ENCODE results near the gene MED13L.
"Not testable (repeated sequence)": the region's sequence is repeated elsewhere in the genome, so short reads cannot be mapped to it uniquely, and the experiment has no call there.

Gene MED13L

DNA sequence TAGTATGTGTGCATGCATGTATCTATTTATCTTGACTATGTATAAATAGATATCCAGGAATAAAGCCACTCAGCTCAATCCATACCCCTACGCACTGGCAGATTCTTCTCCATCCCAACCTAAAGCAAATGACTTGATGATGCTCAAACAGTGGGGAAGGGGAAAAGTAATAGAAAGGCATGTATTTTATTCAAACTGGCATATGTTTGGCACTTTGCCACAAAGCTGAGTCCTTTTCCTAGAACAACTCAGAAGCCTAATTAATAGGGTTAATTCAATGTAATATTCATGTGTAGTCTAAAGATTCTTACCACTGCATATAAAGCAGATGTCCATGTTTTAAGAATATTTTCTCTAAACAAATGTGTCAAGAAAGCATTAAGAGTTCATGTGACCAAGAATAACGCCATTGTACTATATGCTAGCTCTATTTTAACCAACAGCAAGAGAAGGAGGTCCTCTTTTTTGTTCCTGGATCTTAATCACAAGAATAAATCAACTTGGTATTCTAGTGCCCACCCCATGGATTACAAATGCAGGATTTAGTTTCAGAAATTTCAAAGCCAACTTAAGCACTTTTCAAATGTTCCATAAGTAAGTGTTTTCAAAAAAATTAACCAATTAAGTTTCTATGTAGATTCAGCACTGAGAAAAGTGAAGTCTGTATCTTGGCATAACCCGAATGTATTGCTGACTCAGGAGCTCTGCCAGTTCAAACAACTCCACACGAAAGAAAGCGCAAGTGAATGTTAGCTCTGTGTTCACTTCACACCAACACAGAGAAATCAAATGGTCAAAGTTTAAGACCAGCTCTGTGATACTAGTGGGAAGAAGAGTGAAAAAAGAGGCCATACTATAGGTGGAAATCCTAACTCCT lies 233.6 kb downstream of the MED13L start:
- DNase-seq: no peak

DNA sequence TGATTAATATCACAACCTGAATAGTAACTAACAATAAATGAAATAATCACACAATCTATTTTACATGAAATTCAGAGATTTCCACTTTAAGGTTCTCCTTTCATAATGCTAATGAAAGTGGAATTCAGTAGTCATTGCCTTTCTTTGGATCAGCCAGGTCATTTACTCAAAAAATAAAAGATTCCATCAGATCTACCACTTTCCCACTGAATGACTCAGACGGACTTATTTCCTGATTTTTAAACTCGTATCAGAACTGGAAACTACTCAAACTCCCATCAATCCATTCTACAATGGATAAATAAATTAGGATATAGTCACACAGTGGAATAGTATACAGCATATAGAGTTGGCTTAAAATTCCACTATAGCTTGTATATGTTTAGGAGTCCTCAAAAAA lies 237.1 kb downstream of the MED13L start:
- no peak for DNase-seq

DNA sequence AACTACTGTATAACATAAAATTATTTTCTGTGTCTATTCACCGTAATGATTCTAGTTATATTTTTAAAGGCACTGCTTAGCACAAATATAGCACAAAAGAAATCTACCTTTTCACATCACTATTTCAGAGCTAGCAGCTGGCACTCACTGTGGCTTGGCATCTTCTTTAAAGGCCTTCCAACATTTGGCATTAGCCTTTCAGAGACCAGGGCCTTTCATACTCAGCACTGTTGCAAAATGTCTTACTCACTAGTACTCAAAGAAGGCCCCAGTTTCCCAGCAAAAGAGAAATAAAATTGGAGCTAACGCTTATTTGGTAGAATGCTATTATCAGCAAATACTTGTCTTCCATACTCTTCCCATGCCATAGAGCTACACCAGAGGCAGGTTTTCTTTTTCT lies 238.4 kb downstream of the MED13L start:
- DNase-seq: no peak

DNA sequence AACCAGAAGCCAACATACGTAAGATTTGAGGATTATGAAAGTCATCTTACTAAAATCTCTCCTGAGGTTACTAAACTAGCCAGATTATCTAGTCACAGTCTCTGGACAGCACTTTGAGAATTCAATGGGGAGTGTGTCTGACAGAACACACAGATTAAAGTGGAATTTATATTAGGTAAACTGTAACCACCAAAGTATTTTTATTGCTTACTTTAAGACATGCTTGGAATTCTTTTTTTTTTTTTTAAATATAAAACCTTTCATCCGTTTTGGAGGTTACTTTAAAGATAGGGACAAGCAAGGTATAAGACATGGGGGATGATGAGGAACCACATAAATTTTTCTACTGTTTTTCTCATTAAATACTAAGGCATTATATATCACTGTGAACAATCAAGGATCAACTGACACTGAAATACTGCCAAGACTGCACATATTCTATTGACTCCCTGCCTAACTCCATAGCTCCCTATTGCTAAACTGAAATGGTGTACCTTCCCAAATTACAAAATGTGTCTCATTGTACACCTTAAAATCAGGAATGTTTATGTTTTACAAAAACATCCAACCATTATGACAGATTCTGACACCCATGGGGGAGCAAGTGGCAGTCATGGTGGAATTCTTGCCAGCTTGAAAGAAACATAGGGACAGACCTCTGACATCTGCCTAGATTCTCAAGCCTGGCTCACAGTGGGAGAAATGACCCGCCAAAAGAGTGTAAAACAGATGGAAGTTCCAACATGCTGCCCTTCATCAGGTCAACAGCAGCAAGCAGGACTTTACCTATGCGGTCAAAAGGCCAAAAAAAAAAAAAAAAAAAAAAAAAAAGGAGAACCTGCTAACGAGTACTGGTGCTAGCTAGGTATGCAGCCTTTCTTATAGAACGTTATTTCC lies 239.3 kb downstream of the MED13L start:
- no peak for DNase-seq

GRCh38 chr12:116033765-116034164 lies 243.7 kb downstream of the MED13L start:
- DNase-seq: no peak

DNA sequence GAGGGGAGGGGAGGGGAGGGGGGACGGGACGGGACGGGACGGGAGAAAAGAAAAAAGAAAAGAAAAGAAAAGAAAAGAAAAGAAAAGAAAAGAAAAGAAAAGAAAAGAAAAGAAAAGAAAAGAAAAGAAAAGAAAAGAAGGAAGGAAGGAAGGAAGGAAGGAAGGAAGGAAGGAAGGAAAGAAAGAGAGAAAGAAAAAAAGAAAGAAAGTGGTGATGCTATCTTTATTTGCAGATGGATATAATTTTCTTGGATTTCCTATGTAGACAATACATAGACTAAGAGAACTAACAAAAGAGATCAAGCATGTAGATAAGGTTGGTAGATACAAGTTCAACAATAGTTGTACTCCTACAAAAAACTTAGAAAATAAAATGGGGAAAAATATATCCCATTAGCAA lies 245.9 kb downstream of the MED13L start:
- not testable (repeated sequence) for DNase-seq

GRCh38 chr12:116028619-116029018 lies 248.9 kb downstream of the MED13L start:
- no peak for DNase-seq

- no peak for DNase-seq
Measured at GRCh38 chr12:116027551-116027821, 250.0 kb downstream of the MED13L start.

DNA sequence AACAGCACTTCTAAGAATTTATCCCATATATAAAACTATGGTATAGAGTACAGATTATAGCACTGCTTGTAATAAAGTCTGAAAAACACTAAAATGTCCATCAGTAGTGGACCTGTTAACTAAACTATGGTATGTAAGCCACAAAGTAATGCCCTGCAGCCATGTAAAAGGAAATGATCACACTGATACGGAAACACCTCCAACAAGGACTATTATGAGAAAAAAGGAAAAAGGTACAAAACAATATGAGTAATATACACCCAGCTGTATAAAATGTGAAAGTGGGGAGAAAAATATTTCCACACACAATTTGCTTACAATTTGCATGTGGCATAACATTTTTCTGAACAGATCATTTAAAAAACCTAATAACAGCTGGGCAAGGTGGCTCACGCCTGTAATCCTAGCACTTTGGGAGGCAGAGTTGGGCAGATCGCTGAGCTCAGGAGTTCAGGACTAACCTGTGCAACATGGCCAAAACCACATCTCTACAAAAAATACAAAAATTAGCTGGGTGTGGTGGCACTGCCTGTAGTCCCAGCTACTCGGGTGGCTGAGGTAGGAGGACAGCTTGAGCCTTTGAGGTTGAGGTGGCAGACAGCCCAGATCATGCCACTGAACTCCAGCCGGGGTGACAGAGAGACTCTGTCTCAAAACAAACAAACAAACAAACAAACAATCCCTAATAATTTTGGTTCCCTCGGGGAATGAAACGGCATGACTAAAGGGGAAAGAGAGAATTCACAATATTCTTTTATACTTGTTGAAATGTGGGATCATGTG lies 250.5 kb downstream of the MED13L start:
- no peak for DNase-seq

- no peak for DNase-seq
Measured at GRCh38 chr12:116026346-116026745, 251.1 kb downstream of the MED13L start.

DNA sequence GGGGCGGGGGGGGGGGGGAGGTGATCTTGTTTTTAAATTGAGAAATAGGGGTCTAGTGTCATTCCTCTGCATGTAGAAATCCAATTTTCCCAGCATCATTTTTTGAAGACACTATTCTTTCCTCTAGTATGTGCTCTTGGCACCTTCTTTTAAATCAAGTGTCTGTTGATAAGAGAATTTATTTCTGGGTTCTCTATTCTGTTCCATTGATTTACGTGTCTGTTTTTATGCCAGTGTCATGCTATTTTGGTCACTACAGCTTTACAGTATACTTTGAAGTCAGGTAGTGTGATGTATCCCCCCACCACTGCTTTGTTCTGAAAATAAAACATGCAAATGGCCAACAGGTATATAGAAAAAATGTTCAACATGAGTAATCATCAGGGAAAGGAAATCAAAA lies 252.7 kb downstream of the MED13L start:
- DNase-seq: no peak

GRCh38 chr12:116019415-116019814 lies 258.1 kb downstream of the MED13L start:
- no peak for DNase-seq

- no peak for DNase-seq
Measured at GRCh38 chr12:116018282-116018681, 259.2 kb downstream of the MED13L start.

GRCh38 chr12:116015525-116015924 lies 262.0 kb downstream of the MED13L start:
- no peak for DNase-seq

- no peak for DNase-seq
Measured at GRCh38 chr12:116012757-116013156, 264.7 kb downstream of the MED13L start.

DNA sequence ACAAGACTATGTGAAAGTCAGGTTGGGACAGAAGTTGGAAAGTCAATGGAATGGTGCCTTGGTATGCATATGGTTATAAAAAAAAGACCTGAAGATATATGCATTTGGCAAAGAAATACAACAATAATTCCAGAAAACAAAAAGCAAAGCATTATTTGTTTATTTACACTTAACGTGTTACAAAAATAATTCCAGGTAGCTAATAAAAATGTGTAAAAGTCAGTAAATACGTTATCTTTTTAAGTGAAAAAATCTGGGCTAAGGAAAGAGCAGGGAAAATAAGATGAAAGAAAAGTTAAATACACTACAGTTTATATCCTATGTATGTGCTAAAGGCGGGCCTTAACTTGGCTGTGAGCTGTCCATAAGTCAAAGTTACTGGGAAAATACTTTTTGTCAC lies 266.3 kb downstream of the MED13L start:
- DNase-seq: no peak

GRCh38 chr12:116010467-116010866 lies 267.0 kb downstream of the MED13L start:
- DNase-seq: no peak

DNA sequence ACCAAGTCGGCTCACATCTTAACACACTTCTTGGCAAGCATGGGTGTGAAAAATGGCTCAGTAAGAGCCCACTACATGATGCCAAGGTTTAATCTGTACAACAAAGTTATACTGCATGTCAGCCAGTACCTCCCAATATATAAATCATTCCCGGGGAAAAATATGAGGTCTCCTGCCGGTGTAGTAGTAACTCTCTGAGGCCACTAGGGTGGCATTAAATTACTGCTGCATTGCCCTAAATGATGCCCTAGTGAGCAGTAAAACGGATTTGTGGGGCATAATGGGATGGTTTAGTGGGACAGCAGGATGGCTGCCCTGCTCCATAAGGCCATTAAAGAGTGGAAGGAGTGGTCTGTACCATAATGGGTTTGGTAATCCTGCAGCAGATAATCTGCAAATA lies 267.7 kb downstream of the MED13L start:
- DNase-seq: no peak

- no peak for DNase-seq
Measured at GRCh38 chr12:116006141-116006540, 271.4 kb downstream of the MED13L start.

DNA sequence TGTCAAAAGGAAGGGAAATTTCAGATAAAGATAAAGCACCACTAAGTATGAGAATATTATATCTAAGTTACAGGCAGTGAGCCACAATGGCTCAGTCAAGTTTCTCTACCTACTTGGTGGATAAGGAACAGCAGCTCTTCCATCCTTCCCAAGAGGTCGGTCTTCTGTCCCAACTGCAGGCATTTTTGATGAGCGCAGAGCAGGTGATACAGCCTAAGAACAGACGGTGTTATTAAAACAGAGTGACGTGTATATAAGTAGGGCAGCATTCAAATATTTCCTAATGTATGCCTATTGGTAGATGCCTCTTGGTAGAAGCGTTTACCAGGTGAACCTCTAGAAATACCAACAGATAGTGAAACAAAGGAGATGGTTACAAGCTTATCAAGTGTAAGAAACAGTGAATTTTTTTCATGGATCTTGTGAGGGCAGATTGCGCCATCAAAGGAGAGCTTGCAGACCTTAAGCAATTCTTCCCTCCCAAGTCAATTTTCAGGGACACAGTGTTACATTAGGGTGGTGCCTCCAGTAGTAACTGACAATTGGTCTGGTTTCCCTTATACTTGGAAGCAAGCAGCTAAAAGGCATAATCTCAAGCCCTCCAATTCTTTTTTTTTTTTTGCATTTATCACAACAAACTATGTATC lies 274.5 kb downstream of the MED13L start:
- no peak for DNase-seq

DNA sequence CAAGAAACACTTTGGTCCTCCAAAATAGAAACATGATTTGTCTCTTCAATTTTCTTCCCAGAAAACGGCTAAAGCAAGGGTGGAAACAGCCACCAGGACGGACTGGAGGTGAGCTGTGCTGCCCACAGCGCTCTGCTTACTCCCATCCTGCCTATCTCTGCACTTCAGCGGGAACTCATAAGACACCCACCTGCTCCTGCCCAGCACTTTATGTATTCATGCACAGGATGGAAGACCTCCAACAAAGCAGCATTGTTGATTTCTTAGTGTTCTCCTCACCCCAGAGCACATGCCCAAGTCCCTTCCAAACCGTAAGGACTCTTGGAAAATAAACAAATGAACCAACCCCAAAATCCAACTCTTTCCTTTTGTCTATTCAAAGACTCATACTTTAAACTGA lies 277.2 kb downstream of the MED13L start:
- DNase-seq: no peak

DNA sequence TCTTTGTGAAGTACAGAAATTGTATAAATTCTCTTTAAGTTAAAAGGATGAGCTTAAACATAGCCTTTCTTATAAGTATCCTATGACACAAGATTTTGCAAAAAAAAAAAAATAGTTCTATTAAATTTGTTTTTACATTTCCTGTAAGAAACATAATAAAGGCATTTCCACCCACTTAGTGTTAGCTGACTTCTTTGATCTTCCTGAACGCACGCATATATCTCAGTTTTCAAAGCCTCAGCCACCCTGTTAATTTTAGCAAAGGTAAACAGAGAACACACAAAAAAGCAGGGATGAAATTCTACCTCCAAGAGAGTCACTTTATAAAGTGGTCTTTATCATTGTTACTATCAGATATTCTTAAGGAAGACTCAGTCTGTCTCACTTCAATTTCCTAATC lies 277.9 kb downstream of the MED13L start:
- DNase-seq: no peak
